Right lobe of liver (tissue), 6 donors: Measurements from ENCODE around the gene S100PBP. TPM values are rescaled to one million over a fixed set of nuclear protein-coding genes. Genes with fewer than 3 reads are reported as not detected.

ENCODE experiments used
- ATAC-seq, 4 donors: fragments of 200-7000 bp; cut with Tn5 transposase; one replicate each; pipeline ENCODE4 v1.9.1; 2020; ENCODE audit warnings: mild to moderate bottlenecking in 4 of 4, moderate library complexity in 4 of 4
- DNase-seq, 3 donors: peaks; one replicate each; pipeline ENCODE4 v3.0.0-alpha.2; 2020
- H3K27ac ChIP-seq, 3 donors: fragments of 200-600 bp; one replicate each; pipeline ENCODE4 v1.8.0; 2022
- H3K27me3 ChIP-seq, 2 donors: fragments of 200-600 bp; one replicate each; pipeline ENCODE4 v1.8.0; 2022
- H3K36me3 ChIP-seq, 4 donors: fragments of 200-600 bp; sonication (generic) in 1 of 4; one replicate each; pipeline versions ENCODE4 v1.5.1 to v1.8.0; 2017 to 2022; ENCODE audit warnings: control low read depth in 1 of 4
- H3K4me1 ChIP-seq, 4 donors: fragments of 200-600 bp; sonication (generic) in 1 of 4; one replicate each; pipeline versions ENCODE4 v1.5.1 to v1.8.0; 2017 to 2022; ENCODE audit warnings: control low read depth in 1 of 4
- H3K4me3 ChIP-seq, 3 donors: fragments of 200-600 bp; one replicate each; pipeline ENCODE4 v1.8.0; 2022
- H3K9me3 ChIP-seq, 4 donors: fragments of 200-600 bp; sonication (generic) in 1 of 4; one replicate each; pipeline versions ENCODE4 v1.5.1 to v1.8.0; 2017 to 2022; ENCODE audit warnings: control low read depth in 1 of 4
- CTCF ChIP-seq, 4 donors: fragments of 200-600 bp in 3 of 4; fragments of 450-650 bp in 1 of 4; IDR thresholded peaks; one replicate each; pipeline versions ENCODE4 v1.5.1 to v1.8.0; 2016 to 2022; ENCODE audit warnings: antibody characterized with exemption in 4 of 4, mild to moderate bottlenecking in 2 of 4
- POLR2A ChIP-seq: fragments of 450-650 bp; IDR thresholded peaks from one replicate; pipeline ENCODE4 v1.6.1; 2017; ENCODE audit warnings: antibody characterized with exemption, mild to moderate bottlenecking
- WGBS: methylation state at CpG from one replicate; pipeline ENCODE4 v1.1.6; 2018; ENCODE audit warnings: low coverage, low lambda C conversion rate; ENCODE audit not compliant: insufficient coverage; ENCODE audit errors: missing lambda C conversion rate; 5-methylcytosine and 5-hydroxymethylcytosine counted together
- intact Hi-C, 2 donors: fragments of 100-400 bp; cut with DNase I; formaldehyde crosslinking; loops; one replicate each; pipeline versions ENCODE4 v1.11.2 to v1.14.1; 2022
- total RNA-seq, 6 experiments: library from RNA; depleted of rRNA in 2 of 6; stranded (reverse); fragments of >200 nt in 2 of 6; fragmentation: NEBNext Ultra II Directional in 3 of 6; extraction: Animal tissue kit (Norgen Biotek cat#: 25700) in 3 of 6; gene quantifications; one replicate each; pipeline versions ENCODE4 v1.1.0 to v1.2.4, GENCODE V29; 2016 to 2023
- donor health status: DM: no; HTN: yes; CAD: no.
- donor health status: DM: no; HTN: no; CAD: no.
- donor health status: DM: no; HTN: no; CAD: no.
- donor health status: DM: no; HTN: yes; CAD: no.
- donor health status: DM: no; HTN: yes; CAD: no.

The S100PBP gene
- total RNA-seq, 6 experiments from 2014 or later: 7.6 to 14.6 (median 10.5) TPM

DNA sequence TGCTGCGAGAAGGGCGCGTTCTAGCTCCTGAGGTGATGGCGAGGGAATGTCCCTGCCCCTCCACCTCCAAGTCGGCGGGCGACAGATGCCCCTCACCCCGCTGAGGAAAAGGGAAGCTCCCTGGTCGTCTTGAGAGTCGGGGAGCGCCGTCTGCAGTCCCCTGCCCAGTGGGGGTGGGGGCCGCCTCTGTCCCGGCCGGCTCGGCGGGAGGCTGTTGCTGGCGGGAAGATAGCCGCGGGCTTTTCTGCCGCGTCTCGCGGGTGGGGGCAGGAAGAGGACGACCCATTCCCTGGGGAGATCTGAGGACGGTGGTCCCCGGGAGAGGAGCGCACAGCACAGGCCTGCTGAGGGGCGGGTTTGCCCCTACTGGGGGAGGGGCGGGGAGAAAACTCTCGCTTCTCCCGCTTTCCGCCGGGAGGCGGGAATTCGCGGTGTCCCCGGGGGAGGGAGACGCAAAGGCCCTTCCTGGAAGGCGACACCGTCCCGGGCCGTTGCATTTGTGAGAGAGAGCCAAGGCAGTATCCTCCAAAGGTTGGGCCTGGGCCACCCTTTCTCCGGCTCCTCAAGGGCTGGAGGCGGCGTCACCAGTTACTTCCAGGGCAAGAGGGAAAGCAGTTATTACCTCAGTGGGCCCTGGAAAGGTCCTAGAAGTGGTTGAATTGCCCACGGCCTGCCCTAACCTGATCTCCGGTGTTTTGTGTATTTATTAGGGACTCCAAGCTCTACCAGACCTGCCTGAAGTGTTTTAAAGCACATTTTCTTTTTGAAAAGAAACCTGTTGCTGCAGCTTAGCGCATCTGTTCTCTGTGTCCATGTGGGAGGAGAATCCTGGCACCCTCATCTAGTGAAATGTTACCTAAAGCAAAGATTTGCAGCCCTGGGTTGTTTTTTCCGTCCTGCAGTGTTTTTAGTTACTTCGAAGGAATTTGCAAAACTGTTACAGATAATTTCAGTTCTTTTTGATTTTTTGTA is 648 bp downstream of the S100PBP start:
- TF ChIP-seq POLR2A (peak; percentile 8), CTCF (IDR thresholded peaks at IDR 0.05) (no peak)
- Histone ChIP-seq H3K9me3 (no peaks in the 10 kb centered on the region), H3K27ac (peak overlapping the region; percentile 82 to 94 (median 91)), H3K4me3 (peak overlapping the region; percentile 86 to 98 (median 90)), H3K4me1 (peaks cover 0 to 28% (median 15%) of the 10 kb centered on the region in 4 donors), H3K27me3 (no peaks in the 10 kb centered on the region), H3K36me3 (no peaks in the 10 kb centered on the region)
- DNase-seq: peak; percentile 85 to 87 (median 86)
- peak; percentile 50 to 69 (median 62) for ATAC-seq
- under 1% methylated on average over 12 of the region's 51 CpGs for WGBS
- intact Hi-C loops: no loop called here

- 64% methylated on average over 11 of the region's 11 CpGs for WGBS
- Histone ChIP-seq H3K27ac (peak overlapping the region; percentile 82 to 94 (median 91)), H3K4me3 (peak overlapping the region; percentile 86 to 98 (median 90)), H3K36me3 (no peaks in the 10 kb centered on the region), H3K9me3 (no peaks in the 10 kb centered on the region), H3K27me3 (no peaks in the 10 kb centered on the region), H3K4me1 (peaks cover 0 to 27% (median 14%) of the 10 kb centered on the region in 4 donors)
- intact Hi-C loops: no loop called here
- no peak for TF ChIP-seq POLR2A
- TF ChIP-seq CTCF (IDR thresholded peaks at IDR 0.05): no peak
- ATAC-seq (no peak), DNase-seq (no peak)
These were observed 1.5 kb downstream of the S100PBP start for GRCh38 chr1:32818804-32819541.

GRCh38 chr1:32825181-32825580 is 7.7 kb downstream of the S100PBP start:
- Histone ChIP-seq H3K4me1 (no peaks in the 10 kb centered on the region), H3K9me3 (no peaks in the 10 kb centered on the region), H3K36me3 (peaks cover 0 to 46% (median 17%) of the 10 kb centered on the region in 4 donors), H3K27ac (no peak overlapping the region), H3K27me3 (no peaks in the 10 kb centered on the region), H3K4me3 (no peak overlapping the region)
- no peak for DNase-seq
- 64% methylated on average over 3 of the region's 3 CpGs for WGBS
- intact Hi-C loops: no loop called here
- no peak for ATAC-seq
- TF ChIP-seq POLR2A: no peak
- no peak for TF ChIP-seq CTCF (IDR thresholded peaks at IDR 0.05)

DNA sequence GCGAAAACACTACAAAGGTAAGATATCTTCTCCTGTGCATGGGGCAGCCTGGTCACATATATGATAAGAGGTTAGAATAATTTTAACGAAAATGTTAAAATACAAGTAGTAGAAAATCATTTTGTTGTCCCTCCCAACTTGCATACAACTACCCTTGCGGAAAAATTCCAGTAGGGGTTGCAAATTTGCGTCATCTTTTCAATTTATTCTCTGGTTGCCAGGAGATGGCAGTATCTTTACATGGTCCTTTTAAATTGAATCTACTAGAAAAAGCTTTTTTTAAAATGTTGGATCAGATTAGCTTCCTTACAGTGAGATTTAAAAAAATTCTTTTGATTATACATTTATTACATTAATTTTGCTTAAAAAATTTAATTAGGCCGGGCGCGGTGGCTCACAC is 10.9 kb downstream of the S100PBP start:
- ATAC-seq (peak in 2 of 4 donors; percentile 34 to 37), DNase-seq (no peak)
- Histone ChIP-seq H3K4me1 (peaks cover 0 to 14% (median 3%) of the 10 kb centered on the region in 4 donors), H3K9me3 (no peaks in the 10 kb centered on the region), H3K36me3 (peaks cover 0 to 59% (median 18%) of the 10 kb centered on the region in 4 donors), H3K4me3 (no peak overlapping the region), H3K27me3 (no peaks in the 10 kb centered on the region), H3K27ac (no peak overlapping the region)
- intact Hi-C loops: no loop called here
- 76% methylated on average over 7 of the region's 7 CpGs for WGBS
- no peak for TF ChIP-seq POLR2A
- peak; percentile 26 to 48 (median 40) for TF ChIP-seq CTCF (IDR thresholded peaks at IDR 0.05)
